ENCODE measurements around the gene LRMDA.

DNA sequence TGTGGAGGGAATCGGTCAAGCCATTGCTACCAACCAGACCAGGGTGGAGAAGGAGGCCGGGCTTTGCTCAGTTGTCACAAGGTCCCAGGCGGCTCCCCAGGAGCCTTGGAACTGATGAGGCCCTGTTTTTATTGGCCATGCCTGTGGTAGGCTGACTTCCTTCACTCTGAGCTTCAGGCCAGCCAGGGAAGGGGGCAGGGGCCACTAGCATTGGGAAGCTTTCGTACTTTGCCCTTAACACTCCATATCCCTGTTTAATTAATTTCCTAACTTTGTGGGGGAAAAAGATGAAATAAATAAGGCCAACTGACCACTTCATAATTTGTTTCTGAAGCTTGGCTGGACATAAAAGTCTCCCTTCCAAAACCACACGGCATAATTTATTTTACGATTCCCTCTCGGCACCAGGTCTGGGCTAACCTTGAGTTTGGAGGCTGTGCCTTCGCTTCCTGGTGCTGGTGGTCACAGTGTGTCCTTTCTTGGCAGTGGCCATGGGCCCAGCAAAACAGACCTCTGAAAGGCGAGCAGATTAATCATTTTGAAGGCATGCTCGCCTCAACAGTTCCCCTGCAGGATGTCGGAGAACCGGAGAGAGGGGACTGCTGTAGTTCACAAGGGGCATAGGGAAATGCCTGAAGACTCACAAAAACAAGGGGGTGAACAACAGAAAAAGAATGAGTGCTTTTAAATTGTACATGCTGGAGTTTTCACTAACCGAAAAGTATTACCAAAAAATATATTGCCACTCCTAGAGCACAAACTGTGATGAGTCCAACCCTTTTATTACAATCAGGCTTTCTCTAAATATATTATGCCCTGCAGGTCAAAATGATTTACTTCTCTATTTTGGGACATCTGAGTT is 966.0 kb downstream of the LRMDA start:
- no peak for TF ChIP-seq POLR2A (IDR thresholded peaks at IDR 0.05)
- TF ChIP-seq CTCF (IDR thresholded peaks at IDR 0.05) = no peak

All from body of pancreas (tissue), 4 donors.